HG02970 (cell line): Measurements from ENCODE around the gene PAK2.
"Not testable (repeated sequence)": the region's sequence is repeated elsewhere in the genome, so short reads cannot be mapped to it uniquely, and the experiment has no call there.

Experiments
- ATAC-seq: cut with Tn5 transposase; IDR thresholded peaks from one replicate; pipeline ENCODE4 v1.9.1; 2021; ENCODE audit warnings: mild to moderate bottlenecking, moderate library complexity, moderate number of reproducible peaks; ENCODE audit not compliant: unreplicated experiment, low FRiP score

Gene PAK2

GRCh38 chr3:196777836-196778235 lies 38.2 kb downstream of the PAK2 start:
- no peak for ATAC-seq

GRCh38 chr3:196778755-196779154 lies 39.1 kb downstream of the PAK2 start:
- no peak for ATAC-seq

- ATAC-seq = no peak
These were observed 42.9 kb downstream of the PAK2 start for GRCh38 chr3:196782511-196782910.

- ATAC-seq = no peak
These were observed 48.9 kb downstream of the PAK2 start for GRCh38 chr3:196788528-196788927.

- ATAC-seq = no peak
These were observed 50.3 kb downstream of the PAK2 start for GRCh38 chr3:196789885-196790359.

- no peak for ATAC-seq
These were observed 51.0 kb downstream of the PAK2 start for GRCh38 chr3:196790636-196791035.

- no peak for ATAC-seq
These were observed 53.1 kb downstream of the PAK2 start for GRCh38 chr3:196792771-196793170.

- ATAC-seq = no peak
These were observed 53.6 kb downstream of the PAK2 start for GRCh38 chr3:196793246-196793645.

GRCh38 chr3:196794467-196794866 lies 54.8 kb downstream of the PAK2 start:
- ATAC-seq = no peak

GRCh38 chr3:196796317-196796716 lies 56.7 kb downstream of the PAK2 start:
- ATAC-seq = no peak

GRCh38 chr3:196800742-196801434 lies 61.2 kb downstream of the PAK2 start:
- ATAC-seq = no peak

GRCh38 chr3:196803891-196804468 lies 64.3 kb downstream of the PAK2 start:
- no peak for ATAC-seq

GRCh38 chr3:196804773-196805172 lies 65.1 kb downstream of the PAK2 start:
- ATAC-seq = no peak

GRCh38 chr3:196810963-196811581 lies 71.4 kb downstream of the PAK2 start:
- no peak for ATAC-seq

- no peak for ATAC-seq
These were observed 73.2 kb downstream of the PAK2 start for GRCh38 chr3:196812853-196813252.

GRCh38 chr3:196813903-196814302 lies 74.2 kb downstream of the PAK2 start:
- ATAC-seq = no peak

- ATAC-seq = no peak
These were observed 82.2 kb downstream of the PAK2 start for GRCh38 chr3:196821806-196822355.

- ATAC-seq = not testable (repeated sequence)
These were observed 90.0 kb downstream of the PAK2 start for GRCh38 chr3:196829651-196830050.

GRCh38 chr3:196835086-196835485 lies 95.4 kb downstream of the PAK2 start:
- no peak for ATAC-seq

- not testable (repeated sequence) for ATAC-seq
These were observed 97.0 kb downstream of the PAK2 start for GRCh38 chr3:196836626-196837025.

- ATAC-seq = no peak
These were observed 98.3 kb downstream of the PAK2 start for GRCh38 chr3:196837819-196838420.
